ENCODE measurements around the gene LUZP2.
"Not testable (repeated sequence)": the region's sequence is repeated elsewhere in the genome, so short reads cannot be mapped to it uniquely, and the experiment has no call there.

LUZP2 gene

GRCh38 chr11:24820541-24820940 is 323.7 kb downstream of the LUZP2 start:
- DNase-seq (ENCODE audit: low read depth): no peak

- DNase-seq (ENCODE audit: low read depth): no peak
These were observed 332.2 kb downstream of the LUZP2 start for GRCh38 chr11:24828938-24829605.

- DNase-seq (ENCODE audit: low read depth): no peak
These were observed 336.7 kb downstream of the LUZP2 start for GRCh38 chr11:24833573-24833972.

- no peak for DNase-seq (ENCODE audit: low read depth)
These were observed 340.3 kb downstream of the LUZP2 start for GRCh38 chr11:24837112-24837511.

GRCh38 chr11:24842308-24842707 is 345.5 kb downstream of the LUZP2 start:
- DNase-seq (ENCODE audit: low read depth): no peak

GRCh38 chr11:24844406-24844805 is 347.6 kb downstream of the LUZP2 start:
- no peak for DNase-seq (ENCODE audit: low read depth)

GRCh38 chr11:24848857-24849256 is 352.0 kb downstream of the LUZP2 start:
- DNase-seq (ENCODE audit: low read depth): no peak

GRCh38 chr11:24855951-24856350 is 359.1 kb downstream of the LUZP2 start:
- no peak for DNase-seq (ENCODE audit: low read depth)

GRCh38 chr11:24859801-24860300 is 363.0 kb downstream of the LUZP2 start:
- DNase-seq (ENCODE audit: low read depth): no peak

GRCh38 chr11:24861440-24861839 is 364.6 kb downstream of the LUZP2 start:
- no peak for DNase-seq (ENCODE audit: low read depth)

- no peak for DNase-seq (ENCODE audit: low read depth)
These were observed 369.9 kb downstream of the LUZP2 start for GRCh38 chr11:24866743-24867142.

- no peak for DNase-seq (ENCODE audit: low read depth)
These were observed 373.2 kb downstream of the LUZP2 start for GRCh38 chr11:24870048-24870447.

- no peak for DNase-seq (ENCODE audit: low read depth)
These were observed 375.3 kb downstream of the LUZP2 start for GRCh38 chr11:24872186-24872585.

- no peak for DNase-seq (ENCODE audit: low read depth)
These were observed 375.9 kb downstream of the LUZP2 start for GRCh38 chr11:24872651-24873311.

GRCh38 chr11:24880962-24881361 is 384.1 kb downstream of the LUZP2 start:
- no peak for DNase-seq (ENCODE audit: low read depth)

GRCh38 chr11:24885580-24886173 is 388.8 kb downstream of the LUZP2 start:
- no peak for DNase-seq (ENCODE audit: low read depth)

GRCh38 chr11:24886880-24887619 is 390.2 kb downstream of the LUZP2 start:
- no peak for DNase-seq (ENCODE audit: low read depth)

- no peak for DNase-seq (ENCODE audit: low read depth)
These were observed 393.6 kb downstream of the LUZP2 start for GRCh38 chr11:24890426-24890825.

GRCh38 chr11:24891845-24892492 is 395.1 kb downstream of the LUZP2 start:
- DNase-seq (ENCODE audit: low read depth): not testable (repeated sequence)

- DNase-seq (ENCODE audit: low read depth): no peak
These were observed 399.4 kb downstream of the LUZP2 start for GRCh38 chr11:24896118-24896835.

- DNase-seq (ENCODE audit: low read depth): no peak
These were observed 403.7 kb downstream of the LUZP2 start for GRCh38 chr11:24900514-24900913.
